Esophagus muscularis mucosa (tissue), 3 donors: Measurements from ENCODE around the gene MT1H.

Source experiments
- POLR2A ChIP-seq: fragments of 450-650 bp; IDR thresholded peaks from one replicate; pipeline ENCODE4 v1.6.1; 2017; ENCODE audit warnings: antibody characterized with exemption, moderate library complexity, mild to moderate bottlenecking, low read depth
- POLR2AphosphoS5 ChIP-seq, 2 donors: sonication (generic); formaldehyde crosslinking; IDR thresholded peaks; one replicate each; pipeline ENCODE4 v1.6.1; 2017; ENCODE audit warnings: antibody characterized with exemption in 2 of 2
- TF ChIP-seq, protein P1 (sequence below), 3 experiments: fragments of 200-600 bp in 2 of 3; fragments of 450-650 bp in 1 of 3; sonication (generic) in 2 of 3; IDR thresholded peaks; one replicate each; pipeline ENCODE4 v1.5.1; 2017 to 2019; ENCODE audit warnings: antibody characterized with exemption in 3 of 3, mild to moderate bottlenecking in 2 of 3, moderate library complexity in 1 of 3

DNA sequence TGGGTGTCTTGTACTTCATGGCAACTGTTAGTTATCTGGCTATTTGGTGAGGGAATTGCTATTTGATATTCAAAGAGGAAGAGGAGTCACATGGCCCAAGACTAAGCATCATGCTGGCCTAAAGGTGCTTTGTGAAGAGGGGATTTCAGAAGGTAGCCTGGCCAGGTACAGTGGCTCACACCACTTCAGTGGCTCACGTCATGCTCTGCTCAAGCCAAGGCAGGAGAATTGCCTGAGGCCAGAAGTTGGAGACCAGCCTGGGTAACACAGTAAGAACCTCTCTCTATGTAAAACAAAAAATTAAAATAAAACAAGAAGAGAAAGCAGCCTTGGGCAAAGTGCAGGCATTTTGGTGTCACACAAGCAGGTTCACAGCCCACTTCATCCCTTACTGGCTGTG, 24.3 kb upstream of the MT1H start:
- TF ChIP-seq, protein P1, sequence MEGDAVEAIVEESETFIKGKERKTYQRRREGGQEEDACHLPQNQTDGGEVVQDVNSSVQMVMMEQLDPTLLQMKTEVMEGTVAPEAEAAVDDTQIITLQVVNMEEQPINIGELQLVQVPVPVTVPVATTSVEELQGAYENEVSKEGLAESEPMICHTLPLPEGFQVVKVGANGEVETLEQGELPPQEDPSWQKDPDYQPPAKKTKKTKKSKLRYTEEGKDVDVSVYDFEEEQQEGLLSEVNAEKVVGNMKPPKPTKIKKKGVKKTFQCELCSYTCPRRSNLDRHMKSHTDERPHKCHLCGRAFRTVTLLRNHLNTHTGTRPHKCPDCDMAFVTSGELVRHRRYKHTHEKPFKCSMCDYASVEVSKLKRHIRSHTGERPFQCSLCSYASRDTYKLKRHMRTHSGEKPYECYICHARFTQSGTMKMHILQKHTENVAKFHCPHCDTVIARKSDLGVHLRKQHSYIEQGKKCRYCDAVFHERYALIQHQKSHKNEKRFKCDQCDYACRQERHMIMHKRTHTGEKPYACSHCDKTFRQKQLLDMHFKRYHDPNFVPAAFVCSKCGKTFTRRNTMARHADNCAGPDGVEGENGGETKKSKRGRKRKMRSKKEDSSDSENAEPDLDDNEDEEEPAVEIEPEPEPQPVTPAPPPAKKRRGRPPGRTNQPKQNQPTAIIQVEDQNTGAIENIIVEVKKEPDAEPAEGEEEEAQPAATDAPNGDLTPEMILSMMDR (IDR thresholded peaks at IDR 0.05) = no peak
- TF ChIP-seq POLR2A (no peak), POLR2AphosphoS5 (IDR thresholded peaks at IDR 0.05) (no peak)
